22Rv1 (cell line): ENCODE measurements around the gene PCDH15.

Source experiments
- H3K27ac ChIP-seq: fragments of 450-650 bp; 2 replicates; pipeline ENCODE4 v1.5.1; 2017
- ZFX ChIP-seq: fragments of 450-650 bp; IDR thresholded peaks from 2 replicates; pipeline ENCODE4 v1.6.1; 2017; ENCODE audit warnings: antibody characterized with exemption, borderline replicate concordance
- TF ChIP-seq, protein P1 (sequence below): fragments of 450-650 bp; IDR thresholded peaks from 2 replicates; pipeline ENCODE4 v1.5.1; 2017; ENCODE audit warnings: mild to moderate bottlenecking

The PCDH15 gene

DNA sequence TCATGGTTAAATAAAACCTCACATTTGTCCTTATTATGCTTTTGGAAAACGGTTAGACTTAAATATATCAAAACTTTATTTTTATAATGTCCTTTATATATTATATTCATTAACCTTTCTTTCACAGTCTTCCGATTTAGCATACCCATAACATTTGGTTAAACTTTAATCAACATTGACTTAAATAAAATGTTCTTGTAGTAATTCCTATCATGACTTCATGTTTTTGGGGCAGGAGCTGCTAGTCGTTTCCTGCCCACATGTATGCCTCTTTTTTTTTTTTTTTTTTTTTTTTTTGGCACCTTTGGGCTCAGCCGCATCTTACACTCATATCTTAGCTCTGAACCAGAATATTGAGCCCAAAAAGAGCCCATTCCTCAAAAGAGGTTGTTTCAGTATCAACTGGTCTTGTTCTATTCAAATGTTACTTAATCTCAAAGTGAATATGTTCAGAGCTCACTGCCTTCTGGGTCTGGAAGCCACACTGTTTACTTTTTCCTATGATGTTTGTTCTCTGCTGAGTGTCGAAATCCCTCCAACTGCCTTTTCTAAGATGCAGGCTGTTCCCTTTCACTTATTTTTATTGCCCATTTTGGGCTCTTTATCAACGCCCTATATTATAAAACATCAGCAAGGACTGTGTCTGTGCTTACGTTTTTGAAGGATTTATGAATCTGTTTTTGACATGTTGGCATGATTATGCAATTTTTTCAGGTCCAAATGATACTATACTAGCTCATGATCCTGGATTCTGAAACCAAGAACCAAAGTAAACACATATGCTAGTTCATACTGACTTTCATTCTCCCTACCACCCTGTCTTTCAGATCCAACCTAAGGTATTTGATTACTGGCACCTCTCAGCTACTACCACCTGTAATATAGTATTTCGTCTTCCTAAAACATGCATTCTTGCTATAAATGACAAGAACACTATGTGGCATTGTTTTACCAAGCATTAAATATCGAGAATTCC lies 914.4 kb downstream of the PCDH15 start:
- TF ChIP-seq, protein P1, sequence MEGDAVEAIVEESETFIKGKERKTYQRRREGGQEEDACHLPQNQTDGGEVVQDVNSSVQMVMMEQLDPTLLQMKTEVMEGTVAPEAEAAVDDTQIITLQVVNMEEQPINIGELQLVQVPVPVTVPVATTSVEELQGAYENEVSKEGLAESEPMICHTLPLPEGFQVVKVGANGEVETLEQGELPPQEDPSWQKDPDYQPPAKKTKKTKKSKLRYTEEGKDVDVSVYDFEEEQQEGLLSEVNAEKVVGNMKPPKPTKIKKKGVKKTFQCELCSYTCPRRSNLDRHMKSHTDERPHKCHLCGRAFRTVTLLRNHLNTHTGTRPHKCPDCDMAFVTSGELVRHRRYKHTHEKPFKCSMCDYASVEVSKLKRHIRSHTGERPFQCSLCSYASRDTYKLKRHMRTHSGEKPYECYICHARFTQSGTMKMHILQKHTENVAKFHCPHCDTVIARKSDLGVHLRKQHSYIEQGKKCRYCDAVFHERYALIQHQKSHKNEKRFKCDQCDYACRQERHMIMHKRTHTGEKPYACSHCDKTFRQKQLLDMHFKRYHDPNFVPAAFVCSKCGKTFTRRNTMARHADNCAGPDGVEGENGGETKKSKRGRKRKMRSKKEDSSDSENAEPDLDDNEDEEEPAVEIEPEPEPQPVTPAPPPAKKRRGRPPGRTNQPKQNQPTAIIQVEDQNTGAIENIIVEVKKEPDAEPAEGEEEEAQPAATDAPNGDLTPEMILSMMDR, result no peak
- TF ChIP-seq ZFX, result no peak
- 0 out of 2 replicates have a peak overlapping the region, but pooled peaks have one; percentile 3 for H3K27ac ChIP-seq

DNA sequence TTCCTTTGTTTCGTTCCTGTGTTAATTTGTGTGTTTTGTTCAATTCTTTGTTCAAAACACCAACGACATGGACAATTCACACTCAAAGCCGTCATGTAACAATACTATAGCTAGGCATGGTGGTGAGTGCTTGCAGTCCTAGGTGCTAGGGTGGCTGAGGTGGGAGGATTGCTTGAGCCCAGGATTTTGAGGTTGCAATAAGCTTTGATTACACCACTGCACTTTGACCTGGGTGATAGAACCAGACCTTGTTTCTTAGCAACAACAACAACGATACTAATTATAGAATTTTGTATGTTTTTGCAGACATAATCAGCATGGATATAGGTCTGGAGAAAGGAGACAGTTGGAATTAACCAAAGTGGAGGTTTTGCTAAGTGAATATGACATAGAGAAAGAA lies 936.2 kb downstream of the PCDH15 start:
- H3K27ac ChIP-seq, result no peak overlapping the region
- TF ChIP-seq, protein P1, result no peak
- TF ChIP-seq ZFX, result no peak

GRCh38 chr10:53852450-53853175 lies 948.4 kb downstream of the PCDH15 start:
- H3K27ac ChIP-seq, result no peak overlapping the region
- TF ChIP-seq, protein P1, result no peak
- TF ChIP-seq ZFX, result no peak

- TF ChIP-seq ZFX, result no peak
- TF ChIP-seq, protein P1, result peak; percentile 29
- no peak overlapping the region for H3K27ac ChIP-seq
These were observed 954.2 kb downstream of the PCDH15 start for GRCh38 chr10:53846809-53847208.

- no peak overlapping the region; the same call in 1 of the 2 replicates for H3K27ac ChIP-seq
- TF ChIP-seq, protein P1, result no peak
- no peak for TF ChIP-seq ZFX
These were observed 957.2 kb downstream of the PCDH15 start for GRCh38 chr10:53843736-53844362.

DNA sequence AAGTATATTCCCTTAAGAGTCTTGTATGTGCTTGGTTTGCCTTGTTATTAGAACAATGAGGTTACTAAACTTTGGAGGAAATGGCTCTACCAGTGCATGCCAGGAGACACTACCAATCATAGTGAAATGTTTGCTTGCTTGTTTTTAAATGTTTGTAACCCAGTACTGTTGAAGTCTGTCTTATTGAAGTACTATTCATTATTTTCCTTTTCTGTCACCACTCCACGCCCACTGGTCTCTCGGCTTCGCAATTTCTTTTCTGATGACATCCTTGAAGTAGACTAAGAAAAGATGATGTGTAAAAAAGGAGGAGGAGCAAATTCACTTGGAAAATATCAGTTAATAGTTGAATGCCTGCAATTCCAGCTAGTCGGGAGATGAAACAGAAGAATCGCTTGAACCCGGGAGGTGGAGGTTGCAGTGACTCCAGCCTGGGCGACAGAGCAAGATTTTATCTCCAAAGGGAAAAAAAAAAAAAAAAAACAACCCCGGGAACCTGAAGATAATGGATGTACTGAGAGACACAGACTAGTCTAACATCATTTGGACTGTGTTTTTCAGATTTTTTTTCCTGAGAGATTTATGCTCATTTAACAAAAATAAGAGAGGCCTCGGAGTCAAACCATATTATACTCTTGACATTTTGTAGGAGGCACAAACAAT lies 959.4 kb downstream of the PCDH15 start:
- TF ChIP-seq, protein P1, result no peak
- TF ChIP-seq ZFX, result no peak
- no peak overlapping the region for H3K27ac ChIP-seq
